ENCODE measurements around the gene ADAM19. TPM values are rescaled to one million over a fixed set of nuclear protein-coding genes. Genes with fewer than 3 reads are reported as not detected.

Gene ADAM19
- total RNA-seq, 2 donors from 2014 or later = 9.5 to 85.9 TPM

DNA sequence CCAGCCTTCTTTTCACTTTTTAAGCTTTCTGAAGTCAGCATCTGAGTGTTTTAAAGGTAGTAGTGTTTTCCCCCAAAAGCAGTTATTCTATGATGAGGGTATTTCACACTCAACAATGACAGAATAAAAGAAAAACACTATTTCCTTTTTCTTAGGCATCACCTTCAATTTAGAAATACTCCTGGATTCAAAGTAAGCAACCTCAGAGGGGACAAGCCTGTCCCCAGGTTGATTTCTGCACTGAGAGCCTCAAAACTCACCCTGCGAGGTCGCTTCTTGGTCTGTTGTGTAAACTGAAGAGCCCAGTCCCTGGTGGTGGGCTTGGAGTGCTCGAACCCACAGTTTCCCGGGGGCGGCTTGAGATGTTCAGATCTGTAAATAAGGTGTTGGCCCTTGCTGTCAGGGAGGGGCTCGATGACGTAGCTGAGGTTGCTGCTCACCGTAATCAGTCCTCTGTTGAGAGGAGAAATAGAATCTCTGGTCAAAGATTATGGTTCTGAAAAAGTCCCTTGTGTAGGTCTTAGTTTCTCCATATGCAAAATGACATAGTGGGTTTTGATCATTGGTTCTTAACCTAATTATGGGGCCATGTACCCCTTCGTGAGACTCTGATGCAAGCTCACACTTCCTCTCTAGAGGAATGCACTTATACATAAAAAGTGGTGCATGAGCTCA, 55.9 kb downstream of the ADAM19 start:
- DNase-seq (ENCODE audit: low spot score in 2 of 2) = no peak
- Mint-ChIP-seq H3K9me3 (no peaks in the 10 kb centered on the region), H3K27ac (no peak overlapping the region), H3K36me3 (peaks cover 0 to 48% of the 10 kb centered on the region in 2 donors)
- ATAC-seq = no peak

DNA sequence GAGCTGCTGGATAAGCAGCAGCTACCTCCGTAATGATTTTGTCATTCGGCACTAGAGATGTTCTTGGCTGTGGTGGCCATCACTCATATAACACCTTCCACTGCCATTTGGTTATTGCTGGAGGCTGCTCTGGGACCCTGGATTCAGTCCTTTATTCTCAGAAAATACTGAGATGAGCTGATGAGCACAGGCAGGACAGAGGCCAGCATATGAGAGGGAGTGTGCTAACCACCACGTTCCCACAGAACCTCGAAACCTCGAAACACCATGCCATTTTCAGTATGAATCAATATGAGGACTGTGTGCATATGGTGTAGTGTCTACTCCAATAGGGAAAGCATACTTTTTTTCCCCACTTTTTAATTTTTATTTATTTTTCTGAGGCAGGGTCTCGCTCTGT, 56.6 kb downstream of the ADAM19 start:
- Mint-ChIP-seq H3K36me3 (peaks cover 0 to 52% of the 10 kb centered on the region in 2 donors), H3K9me3 (no peaks in the 10 kb centered on the region), H3K27ac (no peak overlapping the region)
- DNase-seq (ENCODE audit: low spot score in 2 of 2) (peak in 1 of 2 donors; percentile 60), ATAC-seq (peak; percentile 51 to 61)

DNA sequence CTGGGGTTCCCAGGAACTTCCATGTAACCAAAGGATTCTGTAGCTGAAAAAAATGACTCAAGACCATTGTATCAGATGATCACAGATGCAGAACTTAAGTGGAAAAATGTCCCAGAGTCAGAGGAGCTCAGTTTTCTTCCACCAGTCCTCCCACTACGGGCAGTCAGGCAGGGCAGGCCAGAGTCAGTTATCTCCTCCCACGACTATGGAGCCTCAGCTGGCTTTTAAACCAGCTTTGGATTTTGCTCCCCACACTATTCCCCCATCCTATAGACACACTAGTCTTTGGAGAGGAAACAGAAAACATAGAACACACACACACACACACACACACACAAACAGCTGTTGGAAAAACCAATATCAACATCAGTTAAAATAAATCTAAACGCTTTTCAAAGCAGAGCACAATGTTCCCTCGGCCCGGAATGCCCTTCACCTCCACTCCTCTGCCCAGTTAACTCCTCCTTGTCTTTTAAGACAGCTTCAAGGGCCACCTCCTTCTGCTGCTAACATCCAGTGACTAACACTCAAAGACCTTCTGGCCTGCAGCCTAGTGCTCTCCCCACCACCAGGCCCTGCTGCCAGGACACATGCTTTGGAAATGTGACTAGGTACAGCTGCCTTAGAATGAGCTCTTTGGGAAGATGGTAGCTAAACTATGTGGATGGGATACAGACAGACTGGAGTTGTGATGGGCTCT, 58.8 kb downstream of the ADAM19 start:
- H3K36me3 Mint-ChIP-seq = peaks cover 0 to 70% of the 10 kb centered on the region in 2 donors
- DNase-seq (ENCODE audit: low spot score in 2 of 2) = no peak
- peak overlapping the region in 1 of 2 donors; percentile 75 for H3K27ac Mint-ChIP-seq
- no peaks in the 10 kb centered on the region for H3K9me3 Mint-ChIP-seq
- ATAC-seq = no peak

DNA sequence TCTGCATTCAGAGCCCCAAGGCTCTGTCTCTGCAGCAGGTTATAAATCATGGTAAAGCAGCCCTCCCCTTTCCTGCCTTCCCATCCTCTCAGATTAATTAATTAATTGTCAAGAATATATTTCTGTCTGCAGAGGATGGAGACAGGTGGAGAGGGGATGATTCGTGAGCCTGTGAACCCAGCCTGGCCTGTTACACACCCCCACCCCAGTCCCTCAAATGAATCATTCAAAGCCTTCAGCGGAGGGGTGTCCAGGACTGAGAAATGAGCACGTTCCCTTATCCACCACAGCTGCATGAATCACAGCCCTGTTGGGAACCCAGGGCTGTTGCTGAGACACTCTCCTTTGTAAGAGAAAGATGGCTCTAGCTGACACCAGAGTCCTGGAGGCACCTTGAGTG, 59.6 kb downstream of the ADAM19 start:
- ATAC-seq (peak; percentile 90 to 96), DNase-seq (ENCODE audit: low spot score in 2 of 2) (peak; percentile 24 to 57)
- Mint-ChIP-seq H3K27ac (no peak overlapping the region), H3K9me3 (no peaks in the 10 kb centered on the region), H3K36me3 (peaks cover 0 to 72% of the 10 kb centered on the region in 2 donors)

DNA sequence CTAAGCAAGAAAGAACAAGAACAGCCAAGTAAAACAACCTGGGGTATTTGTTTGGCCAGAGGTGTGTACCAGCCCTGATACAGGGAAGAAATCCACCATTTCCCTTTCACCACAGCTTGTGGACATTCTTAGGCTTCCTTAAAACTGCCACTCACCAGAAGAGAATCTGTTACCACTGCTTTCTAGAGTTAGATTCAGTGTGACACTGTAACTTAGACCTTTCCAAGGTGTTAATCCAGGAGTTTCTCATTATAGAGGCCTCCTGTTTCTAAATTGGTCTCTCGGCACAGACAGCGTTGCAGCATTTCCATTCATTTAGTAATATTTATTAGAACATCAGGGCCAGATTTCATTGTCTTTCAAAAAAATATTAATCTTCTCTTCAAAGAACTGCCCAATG, 60.6 kb downstream of the ADAM19 start:
- no peak for DNase-seq (ENCODE audit: low spot score in 2 of 2)
- ATAC-seq = no peak
- peaks cover 0 to 73% of the 10 kb centered on the region in 2 donors for H3K36me3 Mint-ChIP-seq
- H3K27ac Mint-ChIP-seq = peak overlapping the region in 1 of 2 donors; percentile 3
- H3K9me3 Mint-ChIP-seq = no peaks in the 10 kb centered on the region

DNA sequence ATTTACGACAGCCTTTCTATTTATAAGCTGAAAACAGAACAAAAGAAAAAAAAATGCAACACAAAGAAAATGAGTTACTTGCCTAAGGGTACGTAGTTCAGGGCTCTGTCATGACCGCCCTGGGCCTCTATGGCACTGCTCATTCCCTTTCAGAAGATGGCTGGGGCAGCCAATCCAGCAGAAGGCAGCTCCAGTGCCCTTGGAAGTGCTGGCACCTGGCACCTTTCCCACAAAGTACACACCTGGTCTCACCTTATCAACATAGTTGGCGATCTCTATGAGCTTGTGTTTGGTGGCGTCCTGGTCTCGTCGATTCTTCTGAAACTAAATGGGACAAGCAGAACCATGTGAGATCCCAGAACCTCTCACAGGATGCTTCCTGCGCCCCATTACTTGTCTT, 62.4 kb downstream of the ADAM19 start:
- Mint-ChIP-seq H3K36me3 (peaks cover 0 to 78% of the 10 kb centered on the region in 2 donors), H3K9me3 (no peaks in the 10 kb centered on the region), H3K27ac (peak overlapping the region in 1 of 2 donors; percentile 67)
- ATAC-seq = no peak
- DNase-seq (ENCODE audit: low spot score in 2 of 2) = no peak

DNA sequence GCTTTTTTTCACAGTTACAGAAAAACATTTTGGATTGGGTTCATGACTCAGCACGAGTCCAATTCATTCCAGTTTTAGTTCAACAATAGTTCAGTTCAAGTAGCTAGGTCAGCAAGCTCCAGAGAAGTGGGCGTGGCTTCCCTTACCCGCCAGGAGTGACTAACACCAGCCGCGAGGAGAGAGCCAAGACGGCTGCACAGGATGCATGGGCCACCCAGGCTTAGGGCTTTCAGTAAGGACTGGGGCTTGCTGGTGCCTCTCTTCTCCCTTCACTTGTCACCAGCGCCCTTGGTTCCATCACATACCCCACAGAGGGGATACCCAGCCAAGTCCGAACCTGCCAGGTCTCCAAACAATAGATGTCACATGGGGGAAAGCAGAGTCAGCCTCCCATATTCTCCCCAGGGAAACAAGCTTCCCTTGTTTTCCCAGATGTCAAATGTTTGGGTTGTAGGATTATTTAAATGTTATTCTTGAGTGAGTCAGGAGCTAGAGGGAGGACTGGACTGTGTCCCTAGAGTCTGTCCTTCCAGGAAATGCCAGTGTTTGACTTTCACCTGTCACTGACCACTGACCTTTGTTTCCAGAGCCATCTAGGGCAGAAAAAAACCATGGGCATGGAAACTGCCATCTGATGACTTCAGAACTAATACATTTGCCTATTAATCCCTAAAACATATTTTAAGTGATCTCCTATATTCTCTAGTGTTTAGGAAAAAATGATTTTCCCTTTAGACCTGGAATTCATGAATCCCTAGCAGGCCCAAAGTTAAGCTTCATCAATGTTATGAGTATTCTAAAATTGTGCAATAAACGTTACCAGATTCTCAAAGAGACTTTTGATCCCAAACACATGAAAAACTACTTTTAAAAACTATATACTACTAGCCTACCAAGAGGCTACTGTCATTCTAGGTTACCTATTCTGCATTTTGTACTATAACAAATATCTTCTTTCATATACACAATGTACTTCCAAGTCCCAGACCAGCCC, 63.6 kb downstream of the ADAM19 start:
- ATAC-seq (no peak), DNase-seq (ENCODE audit: low spot score in 2 of 2) (no peak)
- no peaks in the 10 kb centered on the region for H3K9me3 Mint-ChIP-seq
- H3K27ac Mint-ChIP-seq = peak overlapping the region in 1 of 2 donors; percentile 67
- peaks cover 0 to 68% of the 10 kb centered on the region in 2 donors for H3K36me3 Mint-ChIP-seq

DNA sequence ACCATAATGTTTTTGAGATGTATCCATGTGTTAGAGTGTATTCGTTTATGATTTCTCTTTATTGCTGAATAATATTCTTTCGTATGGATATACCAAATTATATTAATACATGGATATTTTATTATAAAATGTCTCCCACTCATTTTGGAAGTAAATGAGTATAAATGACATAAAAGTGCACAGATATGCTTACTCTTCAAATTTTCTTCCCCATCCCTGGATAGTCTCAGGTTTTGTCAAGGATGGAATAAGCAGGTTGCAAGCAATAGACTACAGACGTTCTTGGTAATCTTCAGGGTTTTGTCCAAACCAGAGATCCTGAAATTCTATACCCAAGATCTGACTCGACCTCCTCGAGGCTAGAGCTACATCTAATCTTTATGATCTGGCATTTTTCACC, 64.9 kb downstream of the ADAM19 start:
- Mint-ChIP-seq H3K27ac (no peak overlapping the region), H3K9me3 (no peaks in the 10 kb centered on the region), H3K36me3 (peaks cover 0 to 73% of the 10 kb centered on the region in 2 donors)
- no peak for DNase-seq (ENCODE audit: low spot score in 2 of 2)
- ATAC-seq = no peak

DNA sequence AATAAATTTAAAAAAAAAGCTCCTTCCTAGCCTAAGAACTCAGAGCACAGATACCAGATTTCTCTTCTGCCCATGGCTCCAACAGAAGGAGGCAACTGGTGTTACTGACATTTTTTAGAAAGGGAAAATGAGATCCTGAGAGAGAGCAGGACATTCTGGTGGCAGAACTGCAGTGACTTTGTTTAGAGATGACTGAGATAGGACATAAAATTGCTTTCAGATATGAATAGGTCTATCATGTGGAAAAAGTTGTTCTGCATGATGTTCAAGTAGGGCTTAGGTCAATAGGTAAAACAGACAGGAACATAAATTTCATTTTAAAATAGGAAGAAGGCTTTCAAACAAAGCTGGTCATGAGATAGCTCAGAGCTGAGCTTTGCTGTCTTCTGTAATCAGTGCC, 66.0 kb downstream of the ADAM19 start:
- Mint-ChIP-seq H3K36me3 (peaks cover 0 to 66% of the 10 kb centered on the region in 2 donors), H3K27ac (no peak overlapping the region), H3K9me3 (no peaks in the 10 kb centered on the region)
- DNase-seq (ENCODE audit: low spot score in 2 of 2) (no peak), ATAC-seq (peak in 1 of 2 donors; percentile 35)

DNA sequence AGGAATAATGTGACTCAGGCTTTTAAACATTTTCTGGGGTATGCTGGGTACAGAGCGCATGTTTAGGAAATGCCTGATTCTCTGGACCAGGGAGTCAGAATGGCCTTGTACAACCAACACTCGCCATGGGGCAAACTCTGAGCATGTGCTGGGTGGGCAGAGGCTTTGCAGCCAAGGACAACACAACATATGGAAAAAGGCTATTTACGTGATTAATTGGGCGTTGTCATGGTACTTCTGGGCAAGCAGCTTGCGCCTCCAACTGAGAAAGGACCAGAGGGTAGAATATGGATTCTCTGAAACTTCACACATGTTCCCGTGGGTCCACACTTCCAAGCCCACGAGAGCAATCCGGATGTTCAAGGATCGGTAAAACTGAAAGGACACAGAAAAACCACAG, 66.5 kb downstream of the ADAM19 start:
- Mint-ChIP-seq H3K36me3 (peaks cover 0 to 65% of the 10 kb centered on the region in 2 donors), H3K9me3 (no peaks in the 10 kb centered on the region), H3K27ac (no peak overlapping the region)
- no peak for ATAC-seq
- DNase-seq (ENCODE audit: low spot score in 2 of 2) = no peak

DNA sequence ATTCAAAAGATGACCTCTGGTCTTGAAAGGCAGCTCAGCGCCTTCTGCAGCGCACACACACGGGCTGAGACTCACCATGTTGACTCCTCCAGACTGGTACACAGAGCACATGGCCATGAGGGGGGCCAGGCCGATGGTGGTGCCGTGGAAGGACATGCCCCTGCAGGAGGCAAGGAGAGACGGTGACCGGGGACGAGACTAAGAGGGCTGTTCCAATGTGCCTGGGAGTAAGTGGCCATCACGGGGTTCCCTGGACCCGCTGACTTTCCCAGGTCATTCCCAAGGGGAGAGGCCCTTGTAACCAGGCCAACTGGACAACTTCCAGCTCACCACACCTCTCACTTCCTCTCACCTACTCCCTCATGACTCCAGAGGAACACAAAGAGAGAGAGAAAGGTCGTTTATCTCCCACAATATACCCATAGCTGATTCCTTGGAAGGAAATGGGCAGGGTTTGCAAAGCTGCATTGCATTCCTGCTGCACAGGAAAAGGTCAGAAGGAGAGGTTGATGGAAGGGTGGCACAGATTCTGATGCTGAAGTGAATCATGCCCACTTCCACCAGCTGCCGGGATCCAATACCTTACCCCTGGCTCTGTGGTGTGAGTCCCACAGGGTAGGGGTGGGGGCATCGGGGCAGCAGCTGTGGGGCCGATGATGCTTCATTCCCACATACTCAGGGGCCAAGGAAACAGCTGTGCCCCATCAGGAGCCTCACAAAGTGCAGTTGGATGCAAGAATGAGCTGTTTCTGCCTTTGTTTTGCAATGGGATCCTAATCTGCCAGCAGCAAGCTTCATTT, 68.4 kb downstream of the ADAM19 start:
- Mint-ChIP-seq H3K9me3 (no peaks in the 10 kb centered on the region), H3K27ac (peak overlapping the region in 1 of 2 donors; percentile 65), H3K36me3 (peaks cover 0 to 58% of the 10 kb centered on the region in 2 donors)
- ATAC-seq = no peak
- no peak for DNase-seq (ENCODE audit: low spot score in 2 of 2)

DNA sequence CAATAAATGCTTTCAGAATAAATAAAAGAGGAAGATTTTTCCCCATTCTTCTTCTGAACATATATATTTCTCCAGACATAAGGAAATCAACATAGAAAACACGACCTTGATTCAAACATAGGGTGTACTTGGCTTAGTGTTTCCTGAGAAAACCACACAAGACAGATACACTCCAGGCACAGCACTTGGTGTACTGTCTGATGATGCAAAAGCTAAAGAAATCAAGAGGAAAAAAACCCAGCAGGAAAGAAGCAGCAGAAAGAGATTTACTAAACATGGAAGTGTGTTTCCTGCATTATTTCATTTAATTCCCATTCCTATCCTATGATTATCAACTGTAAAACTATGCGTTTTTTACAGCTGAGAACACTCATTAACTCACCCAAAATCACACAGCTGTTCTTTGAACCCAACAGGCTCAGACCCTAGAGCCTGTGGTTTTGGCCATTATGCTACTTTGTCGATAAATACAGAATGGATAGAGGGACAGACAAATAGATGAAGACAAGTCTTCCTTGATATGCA, 69.4 kb downstream of the ADAM19 start:
- DNase-seq (ENCODE audit: low spot score in 2 of 2) (no peak), ATAC-seq (no peak)
- peaks cover 0 to 57% of the 10 kb centered on the region in 2 donors for H3K36me3 Mint-ChIP-seq
- H3K9me3 Mint-ChIP-seq = no peaks in the 10 kb centered on the region
- peak overlapping the region in 1 of 2 donors; percentile 40 for H3K27ac Mint-ChIP-seq

DNA sequence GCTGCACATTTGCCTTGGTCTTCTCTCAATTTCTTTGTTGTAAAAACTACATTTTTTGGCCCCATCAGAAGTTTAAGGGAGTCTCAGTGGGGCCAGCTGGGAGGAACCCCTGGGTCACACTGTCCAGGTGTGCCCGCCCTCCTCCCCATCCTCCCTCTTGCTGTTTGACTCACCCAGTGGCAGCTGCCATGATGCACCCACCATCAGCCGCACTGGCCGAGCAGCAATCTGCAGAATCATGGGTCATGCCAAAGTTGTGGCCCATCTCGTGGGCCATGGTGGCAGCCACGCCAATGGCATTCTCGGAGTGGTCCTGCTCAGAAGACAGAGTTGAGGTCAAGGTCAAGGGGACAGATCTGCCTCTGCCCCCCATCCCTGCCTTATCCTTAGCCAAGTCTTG, 70.1 kb downstream of the ADAM19 start:
- Mint-ChIP-seq H3K36me3 (peaks cover 0 to 57% of the 10 kb centered on the region in 2 donors), H3K27ac (peak overlapping the region in 1 of 2 donors; percentile 40), H3K9me3 (no peaks in the 10 kb centered on the region)
- DNase-seq (ENCODE audit: low spot score in 2 of 2) (no peak), ATAC-seq (no peak)

DNA sequence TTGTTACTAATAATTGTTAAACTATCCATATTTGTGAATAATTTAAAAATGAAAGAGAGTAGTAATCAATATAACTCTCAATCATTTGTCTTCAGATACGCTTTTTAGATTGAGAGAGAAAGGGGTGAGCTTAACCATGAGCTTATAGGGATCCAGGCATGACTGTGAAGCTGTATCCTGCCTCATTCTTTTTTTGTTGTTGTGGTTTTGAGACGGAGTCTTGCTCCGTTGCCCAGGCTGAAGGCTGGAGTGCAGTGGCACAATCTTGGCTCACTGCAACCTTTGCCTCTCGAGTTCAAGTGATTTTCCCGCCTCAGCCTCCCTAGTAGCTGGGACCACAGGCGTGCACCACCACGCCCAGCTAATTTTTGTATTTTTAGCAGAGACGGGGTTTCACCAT, 71.5 kb downstream of the ADAM19 start:
- no peaks in the 10 kb centered on the region for H3K9me3 Mint-ChIP-seq
- no peak overlapping the region for H3K27ac Mint-ChIP-seq
- DNase-seq (ENCODE audit: low spot score in 2 of 2) = no peak
- H3K36me3 Mint-ChIP-seq = peaks cover 0 to 55% of the 10 kb centered on the region in 2 donors
- ATAC-seq = no peak

DNA sequence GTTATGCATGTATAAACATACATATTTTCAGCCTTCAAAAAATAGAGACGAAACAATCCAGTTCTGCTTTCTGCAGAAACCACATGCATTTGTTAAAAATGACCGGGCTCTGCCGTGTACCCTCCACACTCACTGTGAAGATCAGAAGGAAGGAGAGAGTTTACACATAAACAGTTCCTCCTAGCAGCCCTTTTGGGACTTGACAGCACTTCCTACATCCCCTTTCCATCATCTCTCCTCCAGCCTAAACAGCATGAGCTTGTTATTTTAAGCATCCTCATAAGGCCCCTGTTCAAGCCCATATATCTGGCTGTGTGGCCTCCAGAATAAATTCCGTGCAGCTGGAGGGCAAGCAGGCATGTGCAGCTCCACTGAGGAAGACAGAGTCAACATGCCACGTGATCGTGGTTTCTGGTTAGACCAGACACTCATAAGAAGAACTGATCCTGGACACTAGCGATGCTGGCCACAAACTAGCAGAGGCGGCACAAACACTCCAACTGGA, 73.4 kb downstream of the ADAM19 start:
- peak in 1 of 2 donors; percentile 53 for ATAC-seq
- Mint-ChIP-seq H3K9me3 (no peaks in the 10 kb centered on the region), H3K36me3 (peaks cover 0 to 46% of the 10 kb centered on the region in 2 donors), H3K27ac (no peak overlapping the region)
- DNase-seq (ENCODE audit: low spot score in 2 of 2) = no peak

Measured in activated naive CD4-positive, alpha-beta T cell treated with anti-CD3 and anti-CD28 coated beads, Interleukin-2, amount 50 U/mL, for 72 hours (primary cell).